ENCODE results near the gene VCAM1. TPM values are rescaled to one million over a fixed set of nuclear protein-coding genes. Genes with fewer than 3 reads are reported as not detected.

The VCAM1 gene
- total RNA-seq, 1 donor from 2014 or later, result not detected

- no peak overlapping the region for H3K4me3 Mint-ChIP-seq (ENCODE audit: unreplicated experiment)
- DNase-seq (ENCODE audit: low spot score), result no peak
These were observed 50.5 kb downstream of the VCAM1 start for GRCh38 chr1:100769906-100770646.

GRCh38 chr1:100773444-100773843, 53.9 kb downstream of the VCAM1 start:
- Mint-ChIP-seq H3K27me3 (ENCODE audit: unreplicated experiment) (peaks cover 4% of the 10 kb centered on the region), H3K27ac (ENCODE audit: unreplicated experiment) (no peak overlapping the region), H3K4me1 (ENCODE audit: unreplicated experiment) (peaks cover 11% of the 10 kb centered on the region), H3K4me3 (ENCODE audit: unreplicated experiment) (no peak overlapping the region), H3K9me3 (ENCODE audit: unreplicated experiment) (no peaks in the 10 kb centered on the region), H3K36me3 (ENCODE audit: low read depth, unreplicated experiment) (no peaks in the 10 kb centered on the region)
- DNase-seq (ENCODE audit: low spot score), result no peak
- TF ChIP-seq, protein P1, sequence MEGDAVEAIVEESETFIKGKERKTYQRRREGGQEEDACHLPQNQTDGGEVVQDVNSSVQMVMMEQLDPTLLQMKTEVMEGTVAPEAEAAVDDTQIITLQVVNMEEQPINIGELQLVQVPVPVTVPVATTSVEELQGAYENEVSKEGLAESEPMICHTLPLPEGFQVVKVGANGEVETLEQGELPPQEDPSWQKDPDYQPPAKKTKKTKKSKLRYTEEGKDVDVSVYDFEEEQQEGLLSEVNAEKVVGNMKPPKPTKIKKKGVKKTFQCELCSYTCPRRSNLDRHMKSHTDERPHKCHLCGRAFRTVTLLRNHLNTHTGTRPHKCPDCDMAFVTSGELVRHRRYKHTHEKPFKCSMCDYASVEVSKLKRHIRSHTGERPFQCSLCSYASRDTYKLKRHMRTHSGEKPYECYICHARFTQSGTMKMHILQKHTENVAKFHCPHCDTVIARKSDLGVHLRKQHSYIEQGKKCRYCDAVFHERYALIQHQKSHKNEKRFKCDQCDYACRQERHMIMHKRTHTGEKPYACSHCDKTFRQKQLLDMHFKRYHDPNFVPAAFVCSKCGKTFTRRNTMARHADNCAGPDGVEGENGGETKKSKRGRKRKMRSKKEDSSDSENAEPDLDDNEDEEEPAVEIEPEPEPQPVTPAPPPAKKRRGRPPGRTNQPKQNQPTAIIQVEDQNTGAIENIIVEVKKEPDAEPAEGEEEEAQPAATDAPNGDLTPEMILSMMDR (IDR thresholded peaks at IDR 0.05; ENCODE audit: unreplicated experiment), result no peak

More at GRCh38 chr1:100769906-100770646, 50.5 kb downstream of the VCAM1 start:
- Mint-ChIP-seq H3K36me3 (ENCODE audit: low read depth, unreplicated experiment) (no peaks in the 10 kb centered on the region), H3K4me1 (ENCODE audit: unreplicated experiment) (peaks cover 11% of the 10 kb centered on the region), H3K9me3 (ENCODE audit: unreplicated experiment) (no peaks in the 10 kb centered on the region), H3K27me3 (ENCODE audit: unreplicated experiment) (peaks cover 1% of the 10 kb centered on the region), H3K27ac (ENCODE audit: unreplicated experiment) (peak overlapping the region; percentile 44)
- TF ChIP-seq, protein P1 (IDR thresholded peaks at IDR 0.05; ENCODE audit: unreplicated experiment), result no peak

- H3K9me3 Mint-ChIP-seq (ENCODE audit: unreplicated experiment), result no peaks in the 10 kb centered on the region
- H3K36me3 Mint-ChIP-seq (ENCODE audit: low read depth, unreplicated experiment), result no peaks in the 10 kb centered on the region
- no peak for DNase-seq (ENCODE audit: low spot score)
- peaks cover 8% of the 10 kb centered on the region for H3K4me1 Mint-ChIP-seq (ENCODE audit: unreplicated experiment)
- no peak overlapping the region for H3K4me3 Mint-ChIP-seq (ENCODE audit: unreplicated experiment)
- TF ChIP-seq, protein P1 (IDR thresholded peaks at IDR 0.05; ENCODE audit: unreplicated experiment), result no peak
- H3K27me3 Mint-ChIP-seq (ENCODE audit: unreplicated experiment), result peaks cover 4% of the 10 kb centered on the region
- H3K27ac Mint-ChIP-seq (ENCODE audit: unreplicated experiment), result no peak overlapping the region
These were observed 54.8 kb downstream of the VCAM1 start for GRCh38 chr1:100774370-100774769.

GRCh38 chr1:100775483-100775882, 55.9 kb downstream of the VCAM1 start:
- Mint-ChIP-seq H3K27ac (ENCODE audit: unreplicated experiment) (no peak overlapping the region), H3K27me3 (ENCODE audit: unreplicated experiment) (peaks cover 3% of the 10 kb centered on the region), H3K36me3 (ENCODE audit: low read depth, unreplicated experiment) (no peaks in the 10 kb centered on the region), H3K9me3 (ENCODE audit: unreplicated experiment) (no peaks in the 10 kb centered on the region), H3K4me1 (ENCODE audit: unreplicated experiment) (no peaks in the 10 kb centered on the region), H3K4me3 (ENCODE audit: unreplicated experiment) (no peak overlapping the region)
- TF ChIP-seq, protein P1 (IDR thresholded peaks at IDR 0.05; ENCODE audit: unreplicated experiment), result no peak
- DNase-seq (ENCODE audit: low spot score), result no peak

DNA sequence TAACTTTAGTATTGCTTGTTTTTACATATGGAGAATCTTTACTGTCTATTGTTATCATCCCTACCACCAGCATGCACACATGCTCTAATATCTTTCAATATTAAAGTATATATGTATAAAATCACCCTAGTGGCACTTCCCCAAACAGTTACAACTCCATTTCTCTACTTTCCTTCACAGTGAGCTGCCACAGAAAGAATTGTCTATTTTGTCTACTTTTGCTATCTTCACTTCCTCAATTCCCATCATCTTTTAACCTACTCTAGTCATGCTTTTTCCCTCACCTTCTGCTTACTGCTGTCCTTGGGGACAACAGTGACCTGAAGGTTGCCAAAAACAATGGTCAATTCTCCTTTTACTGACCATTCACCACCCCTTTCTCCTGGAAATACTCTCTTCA, 59.2 kb downstream of the VCAM1 start:
- Mint-ChIP-seq H3K36me3 (ENCODE audit: low read depth, unreplicated experiment) (peaks cover 5% of the 10 kb centered on the region), H3K27ac (ENCODE audit: unreplicated experiment) (no peak overlapping the region)

More for the DNA sequence above, 59.2 kb downstream of the VCAM1 start:
- DNase-seq (ENCODE audit: low spot score), result no peak
- Mint-ChIP-seq H3K4me3 (ENCODE audit: unreplicated experiment) (no peak overlapping the region), H3K4me1 (ENCODE audit: unreplicated experiment) (no peaks in the 10 kb centered on the region), H3K27me3 (ENCODE audit: unreplicated experiment) (peaks cover 3% of the 10 kb centered on the region), H3K9me3 (ENCODE audit: unreplicated experiment) (peaks cover 8% of the 10 kb centered on the region)
- TF ChIP-seq, protein P1 (IDR thresholded peaks at IDR 0.05; ENCODE audit: unreplicated experiment), result no peak

Measured in endothelial cell (in vitro differentiated cells).